HEK293 (cell line): ENCODE data around the gene CASKIN2.

Experiments
- CTCF ChIA-PET: fragments of 350-600 bp; formaldehyde crosslinking; extraction: SDS; loops from one replicate; lab custom pipeline; 2021; ENCODE audit warnings: antibody characterized with exemption; lab: Yijun Ruan, JAX
- POLR2A ChIA-PET: fragments of 300-600 bp; formaldehyde crosslinking; extraction: SDS; loops from one replicate; lab custom pipeline; 2020; ENCODE audit warnings: antibody characterized with exemption, inconsistent platforms; lab: Yijun Ruan, JAX
- H3K27ac ChIP-seq: fragments of 200-500 bp; sonication (Bioruptor generic); 2 replicates; pipeline ENCODE4 v1.5.1; 2014; ENCODE audit warnings: low read depth, low read length, control low read depth, inconsistent platforms; ENCODE audit errors: extremely low read depth
- H3K36me3 ChIP-seq, 2 experiments: fragments of 200-500 bp in 1 of 2; sonication (Bioruptor generic) in 1 of 2; 1 replicate in 1 of 2; 2 replicates in 1 of 2; pipeline ENCODE4 v1.5.1; 2014 to 2017; ENCODE audit warnings: inconsistent platforms in 2 of 2, low read length in 2 of 2; ENCODE audit not compliant: control insufficient read depth in 2 of 2, insufficient read depth in 1 of 2
- H3K4me1 ChIP-seq: fragments of 200-500 bp; sonication (Bioruptor generic); 2 replicates; pipeline ENCODE4 v1.5.1; 2014; ENCODE audit warnings: mild to moderate bottlenecking, low read length, inconsistent platforms; ENCODE audit not compliant: control insufficient read depth, insufficient read depth
- H3K4me3 ChIP-seq: 2 replicates; pipeline ENCODE4 v1.5.1; 2011; ENCODE audit warnings: low read depth, mild to moderate bottlenecking, control low read depth, low read length, moderate library complexity
- H3K9me3 ChIP-seq: fragments of 200-500 bp; sonication (Bioruptor generic); 2 replicates; pipeline ENCODE4 v1.5.1; 2014; ENCODE audit warnings: low read depth, low read length, inconsistent platforms; ENCODE audit not compliant: control insufficient read depth, insufficient read depth
- BCL11B ChIP-seq: fragments of 450-650 bp; formaldehyde crosslinking; IDR thresholded peaks from 2 replicates; pipeline ENCODE4 v1.5.1; 2016; ENCODE audit warnings: low read depth, missing biosample characterization, missing genetic modification characterization
- INSM2 ChIP-seq: fragments of 450-650 bp; formaldehyde crosslinking; IDR thresholded peaks from 2 replicates; pipeline ENCODE4 v1.5.1; 2016; ENCODE audit warnings: missing biosample characterization, missing genetic modification characterization
- KLF1 ChIP-seq: fragments of 450-650 bp; formaldehyde crosslinking; IDR thresholded peaks from 2 replicates; pipeline ENCODE4 v1.5.1; 2016; ENCODE audit warnings: missing biosample characterization, missing genetic modification characterization
- YY2 ChIP-seq: fragments of 450-650 bp; formaldehyde crosslinking; IDR thresholded peaks from 2 replicates; pipeline ENCODE4 v1.5.1; 2016; ENCODE audit warnings: missing biosample characterization, missing genetic modification characterization
- ZFHX2 ChIP-seq: fragments of 450-650 bp; formaldehyde crosslinking; conservative IDR thresholded peaks from 2 replicates; pipeline ENCODE4 v1.5.1; 2016; ENCODE audit warnings: missing biosample characterization, missing genetic modification characterization
- ZIC2 ChIP-seq: fragments of 450-650 bp; formaldehyde crosslinking; IDR thresholded peaks from 2 replicates; pipeline ENCODE4 v1.5.1; 2016; ENCODE audit warnings: missing biosample characterization, missing genetic modification characterization
- ZNF175 ChIP-seq: fragments of 450-650 bp; formaldehyde crosslinking; IDR thresholded peaks from 2 replicates; pipeline ENCODE4 v1.5.1; 2016; ENCODE audit warnings: missing biosample characterization, missing genetic modification characterization
- ZNF2 ChIP-seq: fragments of 450-650 bp; formaldehyde crosslinking; IDR thresholded peaks from 2 replicates; pipeline ENCODE4 v1.5.1; 2016; ENCODE audit warnings: missing biosample characterization, missing genetic modification characterization
- ZNF214 ChIP-seq: fragments of 450-650 bp; formaldehyde crosslinking; IDR thresholded peaks from 2 replicates; pipeline ENCODE4 v1.5.1; 2017; ENCODE audit warnings: missing biosample characterization, mild to moderate bottlenecking, missing genetic modification characterization, borderline replicate concordance
- ZNF449 ChIP-seq: fragments of 450-650 bp; formaldehyde crosslinking; IDR thresholded peaks from 2 replicates; pipeline ENCODE4 v1.5.1; 2017; ENCODE audit warnings: missing biosample characterization, mild to moderate bottlenecking, missing genetic modification characterization, moderate library complexity
- ZNF600 ChIP-seq: fragments of 450-650 bp; formaldehyde crosslinking; IDR thresholded peaks from 2 replicates; pipeline ENCODE4 v1.5.1; 2016; ENCODE audit warnings: missing biosample characterization, missing genetic modification characterization
- ZNF626 ChIP-seq: fragments of 450-650 bp; sonication (Bioruptor Pico); formaldehyde crosslinking; IDR thresholded peaks from 2 replicates; pipeline ENCODE4 v1.5.1; 2018; ENCODE audit warnings: missing biosample characterization, missing genetic modification characterization, inconsistent platforms
- ZNF677 ChIP-seq: fragments of 450-650 bp; IDR thresholded peaks from 2 replicates; pipeline ENCODE4 v1.5.0; 2018; ENCODE audit warnings: missing biosample characterization, mild to moderate bottlenecking, missing genetic modification characterization, moderate library complexity
- ZNF830 ChIP-seq: fragments of 450-650 bp; IDR thresholded peaks from 2 replicates; pipeline ENCODE4 v1.5.0; 2018; ENCODE audit warnings: missing biosample characterization, missing genetic modification characterization, low read depth, mild to moderate bottlenecking, moderate library complexity

CASKIN2 gene

GRCh38 chr17:75559958-75560533 is 44.7 kb upstream of the CASKIN2 start (continued):
- TF ChIP-seq ZNF175 (no peak), ZNF600 (tag by site-specific recombination) (peak; percentile 23; the same call in 1 of the 2 replicates), ZNF626 (no peak), BCL11B (tag by site-specific recombination) (no peak), INSM2 (tag by site-specific recombination) (no peak), ZIC2 (tag by site-specific recombination) (peak; percentile 38; the same call in 1 of the 2 replicates), ZNF830 (tag by site-specific recombination) (no peak)

- POLR2A ChIA-PET: interaction anchor here (0.5 kb wide), 1 partner anchor 107 kb away, joined by 3 read pairs; no protein-coding TSS in a partner anchor
- Histone ChIP-seq H3K4me1 (0 out of 2 replicates have a peak, but pooled peaks cover 5% of the 10 kb centered on the region), H3K9me3 (no peaks in the 10 kb centered on the region), H3K27ac (no peak overlapping the region), H3K4me3 (no peak overlapping the region), H3K36me3 (peaks cover 0 to 12% of the 10 kb centered on the region in 2 experiments; a peak in 1 of 3 replicates)
- CTCF ChIA-PET: interaction anchor here (0.6 to 1.3 kb wide), 3 partner anchors 11 to 445 kb away, joined by 3 to 5 read pairs (median 3); partner anchors contain the start of gene SMIM5
- peak; percentile 47 for TF ChIP-seq KLF1
- TF ChIP-seq ZNF677 (tag by site-specific recombination): no peak
- 0 out of 2 replicates have a peak, but pooled peaks have one; percentile 21 for TF ChIP-seq ZFHX2 (tag by site-specific recombination)
- no peak for TF ChIP-seq YY2
Observed at GRCh38 chr17:75558666-75559530, 43.6 kb upstream of the CASKIN2 start.

- peaks cover 0 to 4% of the 10 kb centered on the region in 2 experiments; a peak in 1 of 3 replicates for H3K36me3 ChIP-seq
- POLR2A ChIA-PET: no interaction called here
- H3K4me1 ChIP-seq: 0 out of 2 replicates have a peak, but pooled peaks cover 5% of the 10 kb centered on the region
- CTCF ChIA-PET: interaction anchor here (0.6 to 1.1 kb wide), 2 partner anchors 10 to 444 kb away, joined by 3 read pairs; no protein-coding TSS in a partner anchor
- no peaks in the 10 kb centered on the region for H3K9me3 ChIP-seq
- peak; percentile 78; the same call in 1 of the 2 replicates for TF ChIP-seq ZNF449
- TF ChIP-seq ZNF2 (tag by site-specific recombination): no peak
- TF ChIP-seq ZNF214: no peak
- no peak overlapping the region for H3K27ac ChIP-seq
- H3K4me3 ChIP-seq: no peak overlapping the region
Observed at GRCh38 chr17:75557852-75558665, 42.7 kb upstream of the CASKIN2 start.
